Hepatocyte (in vitro differentiated cells): ENCODE measurements around the gene PDHX.

Experiments used
- EZH2 ChIP-seq: fragments of 200-600 bp; sonication (generic); IDR thresholded peaks from 2 replicates; pipeline ENCODE4 v1.6.1; 2016; ENCODE audit warnings: antibody characterized with exemption, mild to moderate bottlenecking, borderline replicate concordance
- TF ChIP-seq, protein P1 (sequence below): fragments of 200-600 bp; sonication (generic); IDR thresholded peaks from 2 replicates; pipeline ENCODE4 v1.5.1; 2016; ENCODE audit warnings: antibody characterized with exemption, mild to moderate bottlenecking; ENCODE audit not compliant: poor library complexity

- TF ChIP-seq, protein P1, sequence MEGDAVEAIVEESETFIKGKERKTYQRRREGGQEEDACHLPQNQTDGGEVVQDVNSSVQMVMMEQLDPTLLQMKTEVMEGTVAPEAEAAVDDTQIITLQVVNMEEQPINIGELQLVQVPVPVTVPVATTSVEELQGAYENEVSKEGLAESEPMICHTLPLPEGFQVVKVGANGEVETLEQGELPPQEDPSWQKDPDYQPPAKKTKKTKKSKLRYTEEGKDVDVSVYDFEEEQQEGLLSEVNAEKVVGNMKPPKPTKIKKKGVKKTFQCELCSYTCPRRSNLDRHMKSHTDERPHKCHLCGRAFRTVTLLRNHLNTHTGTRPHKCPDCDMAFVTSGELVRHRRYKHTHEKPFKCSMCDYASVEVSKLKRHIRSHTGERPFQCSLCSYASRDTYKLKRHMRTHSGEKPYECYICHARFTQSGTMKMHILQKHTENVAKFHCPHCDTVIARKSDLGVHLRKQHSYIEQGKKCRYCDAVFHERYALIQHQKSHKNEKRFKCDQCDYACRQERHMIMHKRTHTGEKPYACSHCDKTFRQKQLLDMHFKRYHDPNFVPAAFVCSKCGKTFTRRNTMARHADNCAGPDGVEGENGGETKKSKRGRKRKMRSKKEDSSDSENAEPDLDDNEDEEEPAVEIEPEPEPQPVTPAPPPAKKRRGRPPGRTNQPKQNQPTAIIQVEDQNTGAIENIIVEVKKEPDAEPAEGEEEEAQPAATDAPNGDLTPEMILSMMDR = no peak
- TF ChIP-seq EZH2 = no peak
Observed at GRCh38 chr11:34877375-34877975, 38.9 kb upstream of the PDHX start.
